ENCODE results near the gene GREM1. TPM values are rescaled to one million over a fixed set of nuclear protein-coding genes. Genes with fewer than 3 reads are reported as not detected.

The GREM1 gene
- total and polyA plus RNA-seq, 9 of the 15 experiments (the other 6 are each of a cell fraction or from before 2014, with no cell fraction given) = 0.01 to 0.20 (median 0.06) TPM; not detected in 6

- TF ChIP-seq BCLAF1 (IDR thresholded peaks at IDR 0.05; ENCODE audit: borderline replicate concordance in 1 of 2, control insufficient read depth in 1 of 2, low read depth in 2 of 2, low read length in 1 of 2) = no peak
Observed at GRCh38 chr15:32790352-32790999, 72.7 kb downstream of the GREM1 start (continued).

- CTCF ChIA-PET (ENCODE audit: low intra/inter-chr PET ratio) = no interaction called here
- no TSS peak for BruUV-seq (replicated peaks)
- H3K79me2 ChIP-seq (ENCODE audit: control insufficient read depth, insufficient read depth, low read length) = no peaks in the 10 kb centered on the region
- WGBS (ENCODE audit: insufficient coverage, low coverage, missing lambda C conversion rate) = 0% methylated on average over 2 of the region's 2 CpGs
- ATAC-seq = no peak
- H3K4me3 ChIP-seq = no peak overlapping the region
- no peak overlapping the region for H3K9ac ChIP-seq (ENCODE audit: insufficient read depth in 1 of 2, low read depth in 2 of 2, low read length in 2 of 2)
- H2AFZ ChIP-seq (ENCODE audit: low read depth, low read length) = no peak overlapping the region
- H3K27me3 ChIP-seq (ENCODE audit: control insufficient read depth in 2 of 2, insufficient read depth in 2 of 2, low read length in 2 of 2) = no peaks in the 10 kb centered on the region
- H3K4me1 ChIP-seq (replicated peaks in 1 of 2; ENCODE audit: control insufficient read depth in 2 of 2, insufficient read depth in 2 of 2, low read length in 2 of 2) = no peaks in the 10 kb centered on the region
- H4K20me1 ChIP-seq (replicated peaks; ENCODE audit: control insufficient read depth, insufficient read depth, low read length) = no peaks in the 10 kb centered on the region
- DNase-seq (ENCODE audit: extremely low read depth in 1 of 4, low spot score in 3 of 4) = no peak
- H3K9me1 ChIP-seq (ENCODE audit: control insufficient read depth, insufficient read depth, low read length) = no peaks in the 10 kb centered on the region
- intact Hi-C loops (cut with micrococcal nuclease) (no loop called here), in situ Hi-C loops (cut with MboI) (no loop called here)
- H3K4me2 ChIP-seq (ENCODE audit: insufficient read depth, low read length) = no peak overlapping the region
- no peak for FAIRE-seq
- no peaks in the 10 kb centered on the region for H3K36me3 ChIP-seq (ENCODE audit: control insufficient read depth, insufficient read depth, low read length)
- H3K9me3 ChIP-seq (replicated peaks; ENCODE audit: control insufficient read depth, insufficient read depth, low read depth, low read length) = no peaks in the 10 kb centered on the region
- H3K27ac ChIP-seq (ENCODE audit: extremely low read depth, low read depth, low read length) = no peak overlapping the region
- POLR2A ChIA-PET = interaction anchor here (0.7 kb wide), 1 partner anchor 296 kb away, joined by 3 read pairs; no protein-coding TSS in a partner anchor
- no peak for TF ChIP-seq ELK3 (CRISPR knock-in tag; IDR thresholded peaks at IDR 0.05)
- TF ChIP-seq ZHX1 (conservative IDR thresholded peaks at IDR 0.05; ENCODE audit: low read length) = no peak
- no peak for TF ChIP-seq MCM3 (IDR thresholded peaks at IDR 0.05)
- TF ChIP-seq ZNF280A (IDR thresholded peaks at IDR 0.05; ENCODE audit: low read depth, partially characterized antibody) = no peak
- no peak for TF ChIP-seq SMAD3 (CRISPR knock-in tag; conservative IDR thresholded peaks at IDR 0.05)
- no peak for TF ChIP-seq STAT5A (IDR thresholded peaks at IDR 0.05; ENCODE audit: borderline replicate concordance, low read length)
- no peak for TF ChIP-seq CHD2 (IDR thresholded peaks at IDR 0.05; ENCODE audit: low read depth, low read length)
- no peak for TF ChIP-seq NFIX (CRISPR knock-in tag; IDR thresholded peaks at IDR 0.05; ENCODE audit: low read depth)
Observed at GRCh38 chr15:32792436-32792835, 74.6 kb downstream of the GREM1 start.

Data from K562 (cell line).